ENCODE data around the gene IQGAP2.
A peak's percentile ranks its signal among the peaks of the same experiment; 100 is the strongest.

IQGAP2 gene

GRCh38 chr5:76479281-76479680 lies 76.2 kb downstream of the IQGAP2 start:
- DNase-seq, result no peak

- DNase-seq, result peak; percentile 35 to 61
Observed at GRCh38 chr5:76479973-76480667, 77.0 kb downstream of the IQGAP2 start.

- no peak for DNase-seq
Observed at GRCh38 chr5:76482984-76483383, 79.9 kb downstream of the IQGAP2 start.

DNA sequence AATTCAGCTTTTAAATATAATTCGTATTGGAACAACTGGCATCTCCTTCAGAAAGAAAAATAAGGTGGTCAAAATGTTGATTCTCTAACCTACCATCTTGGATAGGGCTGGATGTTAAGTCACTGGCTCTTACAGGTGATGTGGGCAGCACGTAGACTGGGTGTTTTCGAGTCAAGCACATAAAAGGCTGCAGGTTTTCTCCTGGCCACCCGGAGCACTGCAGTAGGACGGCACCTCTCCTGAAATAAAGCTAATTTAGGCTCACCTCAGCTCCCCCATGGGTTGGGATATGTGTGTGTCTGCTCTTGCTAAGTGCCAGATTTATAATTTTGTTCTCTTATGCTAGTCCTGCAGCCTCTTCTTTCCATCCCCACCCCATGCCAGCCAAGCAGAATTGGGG lies 80.3 kb downstream of the IQGAP2 start:
- no peak for DNase-seq

- DNase-seq, result no peak
Observed at GRCh38 chr5:76483881-76484280, 80.8 kb downstream of the IQGAP2 start.

DNA sequence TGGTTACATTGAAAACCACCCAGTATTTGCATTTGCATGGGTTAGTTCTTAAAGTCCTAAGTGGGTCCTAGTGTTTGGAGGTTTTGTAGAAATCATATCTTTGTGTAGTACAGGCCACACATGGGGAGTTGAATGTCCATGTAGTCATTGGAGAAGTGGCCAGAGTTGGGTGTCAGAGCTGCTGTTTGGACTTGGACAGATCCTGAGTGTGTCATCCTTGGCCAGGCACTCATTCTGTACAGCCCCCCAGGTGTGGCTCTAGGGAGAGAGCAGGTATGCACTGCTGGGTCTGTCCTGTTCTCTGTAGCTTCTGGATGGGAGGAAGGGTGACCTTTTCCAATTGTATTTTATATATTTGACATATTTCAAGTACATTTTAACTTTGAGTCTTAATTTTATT lies 82.4 kb downstream of the IQGAP2 start:
- DNase-seq, result no peak

GRCh38 chr5:76487386-76487785 lies 84.3 kb downstream of the IQGAP2 start:
- DNase-seq, result no peak

DNA sequence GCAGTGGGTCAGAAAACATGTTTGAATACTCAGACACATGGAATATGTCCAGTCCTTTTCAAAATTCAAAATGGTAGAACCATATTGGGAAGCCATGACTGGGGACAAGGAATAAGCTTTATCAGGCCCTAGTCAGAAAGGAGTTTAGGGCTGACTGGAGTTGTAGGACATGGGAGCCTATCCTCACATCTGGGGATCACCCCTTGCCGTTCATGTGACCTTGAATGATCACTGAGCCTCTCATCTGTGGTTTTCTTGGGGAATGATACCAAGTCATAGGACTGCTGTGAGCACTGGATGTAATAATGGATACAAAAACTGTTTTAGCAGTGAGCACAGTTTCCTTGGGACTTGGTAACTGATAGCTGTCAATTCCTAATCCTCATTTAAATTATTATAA lies 84.7 kb downstream of the IQGAP2 start:
- DNase-seq, result no peak

- no peak for DNase-seq
Observed at GRCh38 chr5:76488969-76489368, 85.9 kb downstream of the IQGAP2 start.

DNA sequence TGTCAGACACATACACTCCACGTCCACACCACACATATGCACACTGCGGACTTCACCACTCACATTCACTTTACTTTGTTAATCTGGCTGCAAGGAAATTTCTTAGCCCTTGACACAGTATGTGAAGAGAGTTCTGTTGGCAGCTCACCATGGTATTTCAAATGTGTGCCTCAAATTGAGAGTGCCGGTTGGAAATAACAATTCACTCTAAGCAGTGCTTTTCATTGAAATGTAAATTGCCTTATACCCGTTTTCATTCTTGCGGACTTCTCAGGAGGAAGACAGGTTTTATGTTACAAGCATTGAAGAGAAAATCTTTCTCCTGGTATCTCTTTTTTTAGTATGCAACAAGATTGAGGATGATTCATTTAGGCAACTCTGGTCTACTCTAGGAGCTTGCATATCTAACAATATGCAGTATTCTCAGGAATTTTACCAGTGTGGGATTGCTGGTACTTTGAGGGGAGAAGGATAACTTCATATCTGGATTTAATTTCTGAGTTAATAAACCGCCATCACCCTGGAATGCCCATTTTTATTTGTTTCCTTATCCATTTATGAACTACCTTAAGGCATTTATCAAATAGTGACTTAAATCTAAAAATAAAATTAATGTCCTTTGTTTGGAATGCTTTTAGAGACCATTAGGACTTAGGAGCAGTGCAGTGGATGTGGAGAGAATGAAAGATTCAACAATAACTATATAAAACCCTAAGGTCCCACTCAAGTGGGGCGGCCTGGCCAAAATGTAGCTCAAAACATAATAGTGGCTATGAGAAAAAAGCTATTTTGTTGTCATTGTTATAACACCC lies 87.0 kb downstream of the IQGAP2 start:
- DNase-seq, result no peak

DNA sequence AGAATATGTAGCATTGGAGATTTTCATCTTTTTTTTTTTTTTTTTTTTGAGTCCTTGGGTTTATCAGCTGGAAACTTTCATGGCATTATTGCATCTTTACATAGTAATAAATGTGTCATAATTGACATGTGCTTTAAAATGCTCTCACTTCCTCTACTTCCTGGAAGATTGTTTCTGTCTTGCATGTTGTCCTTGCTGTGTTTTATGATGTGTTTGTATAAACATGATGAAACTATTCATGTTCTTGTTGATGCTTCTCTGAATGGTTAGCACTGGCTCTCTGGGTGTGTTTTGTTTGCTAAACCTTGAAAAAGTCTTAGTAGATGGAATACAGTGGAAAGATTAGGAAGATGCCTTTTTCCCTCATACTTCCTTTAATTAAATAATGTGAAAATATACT lies 87.9 kb downstream of the IQGAP2 start:
- no peak for DNase-seq

DNA sequence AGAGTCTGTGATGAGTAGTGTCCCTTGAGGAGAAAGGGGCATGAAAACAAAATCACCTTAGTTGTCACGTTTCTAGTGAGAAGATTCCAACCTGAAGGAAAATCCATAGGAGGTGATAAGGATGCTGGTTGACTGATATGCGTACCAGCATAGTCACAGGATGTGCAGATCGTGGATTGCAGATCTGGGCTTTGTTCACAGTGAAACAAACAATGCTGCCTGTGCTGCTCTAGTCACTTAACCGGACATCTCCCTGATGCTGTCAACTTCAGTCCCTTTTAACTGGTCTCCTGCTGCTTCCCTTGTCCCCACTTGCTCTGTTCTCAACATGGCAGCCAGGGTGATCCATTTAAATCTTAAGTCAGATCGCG lies 89.7 kb downstream of the IQGAP2 start:
- DNase-seq, result no peak

DNA sequence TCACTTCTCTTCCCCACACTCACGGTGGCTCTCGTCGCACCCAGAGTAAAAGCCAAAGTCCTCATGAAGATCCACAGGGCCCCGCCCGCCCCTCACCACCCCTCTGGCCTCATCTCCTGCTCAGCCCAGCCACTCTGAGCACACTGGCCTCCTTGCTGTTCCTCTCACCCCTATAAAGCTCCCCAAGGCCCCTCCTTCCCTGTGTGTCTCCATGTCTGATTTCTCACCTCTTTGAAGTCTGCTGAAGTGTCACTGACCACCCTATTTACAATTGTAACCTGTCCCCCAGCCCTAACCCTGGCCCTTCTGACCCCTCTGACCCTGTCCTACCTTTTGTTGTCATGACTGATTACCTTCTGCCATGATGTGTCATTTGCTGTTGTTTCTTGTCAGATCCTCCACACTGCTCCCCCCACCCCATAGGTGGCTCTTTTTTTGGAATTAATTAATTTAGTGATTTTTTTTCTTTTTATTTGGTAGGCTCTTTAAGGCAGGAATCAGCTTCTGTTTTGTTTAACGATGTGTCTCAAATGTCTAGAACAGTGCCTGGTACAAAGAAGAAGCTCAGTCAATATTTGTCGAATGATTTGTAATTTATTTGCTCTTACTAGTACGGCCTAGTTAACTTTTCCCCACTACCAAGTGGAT lies 90.2 kb downstream of the IQGAP2 start:
- no peak for DNase-seq

DNA sequence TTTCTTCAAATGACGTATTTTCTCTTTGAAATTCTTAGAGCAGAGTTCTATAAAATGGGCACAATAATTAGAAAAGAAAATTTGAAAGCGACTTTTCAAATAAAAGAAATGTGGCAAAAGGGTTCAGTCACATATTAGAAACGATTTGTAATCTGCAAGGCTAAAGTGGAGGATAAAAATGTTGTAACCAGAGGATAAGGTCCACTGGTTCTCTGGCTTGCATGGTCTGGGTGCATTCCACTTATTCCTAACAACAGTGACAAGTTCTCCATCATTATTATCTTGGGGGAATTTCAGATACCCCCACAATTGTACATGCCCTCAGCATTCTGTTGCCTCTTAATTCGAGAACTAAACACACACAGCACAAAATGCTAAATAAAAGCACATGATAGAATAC lies 91.1 kb downstream of the IQGAP2 start:
- no peak for DNase-seq

DNA sequence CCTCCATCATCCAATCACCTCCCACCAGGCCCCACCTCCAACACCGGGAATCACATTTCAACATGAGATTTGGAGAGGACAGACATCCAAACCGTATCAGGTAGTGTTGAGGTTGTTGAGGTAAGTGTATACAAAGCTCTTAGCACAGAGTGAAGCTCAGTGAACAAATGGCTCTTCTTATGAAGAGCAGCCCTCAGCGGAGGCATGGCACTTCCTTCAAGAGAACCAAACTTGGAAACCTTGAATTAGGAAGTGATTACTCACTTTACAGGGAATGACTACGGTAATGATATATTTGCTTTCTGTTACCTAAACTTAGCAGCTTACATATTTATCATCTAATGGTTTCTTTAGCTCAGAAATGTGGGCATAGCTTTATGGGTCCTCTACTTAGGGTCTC lies 92.8 kb downstream of the IQGAP2 start:
- DNase-seq, result no peak

DNA sequence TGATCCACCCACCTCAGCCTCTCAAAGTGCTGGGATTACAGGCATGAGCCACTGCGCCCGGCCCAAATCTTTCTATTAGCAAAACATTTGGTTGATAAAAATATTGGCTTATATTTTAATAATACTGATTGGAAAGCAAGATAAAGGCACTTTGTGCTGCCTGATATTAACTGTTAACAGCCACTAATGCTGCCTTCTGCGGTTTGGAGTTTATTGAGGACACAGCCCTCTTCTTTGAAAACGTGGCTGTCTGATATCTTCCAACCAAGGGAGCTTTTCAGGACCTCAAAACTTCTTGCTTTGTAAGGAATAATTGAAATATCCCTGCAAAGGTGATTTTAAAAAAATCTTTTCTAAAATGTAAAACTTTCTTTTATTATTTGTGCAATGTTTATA lies 94.0 kb downstream of the IQGAP2 start:
- no peak for DNase-seq

DNA sequence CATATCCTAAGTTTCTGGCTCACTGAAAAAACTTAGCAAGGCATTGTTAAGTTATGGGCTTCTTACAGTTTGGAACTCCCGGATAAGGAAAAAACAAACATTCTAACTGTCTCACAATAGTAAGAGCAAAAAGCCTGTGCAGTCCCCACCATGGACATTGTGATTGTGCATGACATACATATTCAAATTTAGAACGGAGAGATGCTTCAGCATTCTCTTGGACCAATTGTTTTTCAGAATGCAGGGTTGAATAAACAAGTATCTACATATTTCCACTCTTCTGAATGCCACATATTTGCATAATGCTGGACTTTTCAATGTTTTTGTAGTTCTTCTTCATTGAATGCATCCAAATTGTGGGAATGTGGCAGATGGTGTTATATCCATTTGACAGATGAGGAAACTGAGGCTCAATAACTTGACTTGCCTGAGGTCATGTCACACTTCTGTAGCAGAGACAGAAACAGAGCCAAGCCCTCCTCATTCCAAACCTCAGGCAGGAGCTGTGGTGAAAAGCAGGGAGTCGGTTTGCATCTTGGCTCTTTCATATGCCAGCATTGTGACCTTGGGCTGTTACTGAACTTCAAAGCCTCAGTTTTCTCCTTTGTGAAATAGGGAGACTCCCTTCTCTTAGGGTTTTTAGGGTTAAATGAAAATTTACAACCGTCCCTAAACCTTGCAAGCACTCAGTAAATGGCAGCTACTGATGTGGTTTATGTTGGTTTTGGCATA lies 95.1 kb downstream of the IQGAP2 start:
- DNase-seq, result no peak

DNA sequence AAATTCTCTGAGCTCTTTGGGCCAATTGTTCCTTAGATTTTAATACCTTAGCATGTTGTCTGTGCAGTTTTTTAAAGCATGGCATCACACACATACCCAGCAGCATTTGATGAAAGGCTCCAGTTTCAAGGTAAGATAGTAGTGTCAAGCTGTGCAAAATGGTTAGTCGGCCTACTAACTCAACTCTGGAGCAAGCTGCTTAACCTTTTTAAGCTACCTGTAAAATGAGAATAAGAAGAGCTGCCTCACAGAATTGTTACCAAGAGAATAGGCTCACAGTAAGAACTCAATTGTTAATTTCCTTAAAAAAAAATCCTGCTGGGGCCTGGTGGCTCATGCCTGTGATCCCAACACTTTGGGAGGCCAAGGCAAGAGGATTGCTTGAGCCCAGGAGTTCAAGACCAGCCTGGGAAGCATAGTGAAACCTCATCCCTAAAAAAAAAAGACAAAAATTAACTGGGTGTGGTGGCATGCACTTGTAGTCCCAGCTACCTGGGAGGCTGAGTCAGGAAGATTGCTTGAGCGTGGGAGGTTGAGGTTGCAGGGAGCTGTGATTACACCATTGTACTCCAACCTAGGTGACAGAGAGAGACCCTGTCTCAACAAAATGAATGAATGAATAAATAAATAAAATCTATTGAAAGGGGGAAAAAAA lies 96.5 kb downstream of the IQGAP2 start:
- no peak for DNase-seq

GRCh38 chr5:76500633-76501393 lies 97.7 kb downstream of the IQGAP2 start:
- DNase-seq, result no peak

DNA sequence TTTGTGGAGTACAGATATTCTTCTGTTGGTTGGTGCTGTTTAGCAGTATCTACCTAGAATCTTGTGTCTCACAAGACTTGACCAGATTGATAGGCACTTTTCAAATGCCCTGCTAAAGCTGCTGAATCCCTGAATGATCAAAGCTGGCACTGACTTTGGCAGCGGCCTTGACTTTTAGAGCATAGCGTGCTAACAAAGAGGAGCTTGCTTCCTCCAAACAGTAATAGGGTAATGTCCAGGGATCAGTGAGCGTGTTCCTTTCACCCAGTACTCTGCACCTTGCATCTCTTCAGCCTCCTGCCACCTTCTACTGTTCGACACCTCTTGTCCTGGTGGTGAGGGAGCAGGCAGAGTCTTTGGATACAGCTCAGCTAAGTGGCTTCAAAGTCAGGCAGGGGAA lies 100.8 kb downstream of the IQGAP2 start:
- no peak for DNase-seq

DNA sequence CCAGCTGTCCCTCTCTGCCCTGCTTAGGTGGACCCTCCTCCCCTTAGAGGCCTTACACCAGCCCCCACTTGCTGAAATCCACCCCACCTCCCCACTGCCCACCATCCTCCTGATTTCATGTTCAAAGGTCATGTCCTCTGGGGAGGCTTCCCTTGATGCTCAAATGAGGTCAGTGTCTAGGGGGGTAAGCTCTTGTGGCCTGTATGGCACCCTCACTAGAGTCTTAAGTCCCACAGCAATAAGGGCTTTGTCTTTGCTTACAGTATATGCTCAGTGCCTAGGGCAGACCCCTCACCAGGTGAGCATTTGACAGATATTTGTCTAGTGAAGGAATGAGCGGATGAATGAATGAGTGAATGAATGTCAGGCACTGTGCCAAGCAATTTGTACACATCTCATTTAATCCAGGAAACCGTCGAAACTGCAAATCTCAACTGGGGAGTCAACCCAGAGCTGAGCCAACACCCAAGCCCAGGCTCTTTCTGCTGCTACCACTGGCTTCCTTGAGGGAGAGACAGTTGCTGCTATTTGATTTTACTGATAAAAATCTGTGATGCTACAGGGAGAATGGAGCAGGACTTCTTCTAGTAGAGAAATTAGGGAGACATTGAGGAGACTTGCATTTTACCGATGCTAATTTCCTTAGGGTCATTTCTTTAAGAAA lies 101.9 kb downstream of the IQGAP2 start:
- DNase-seq, result no peak

GRCh38 chr5:76513476-76513875 lies 110.4 kb downstream of the IQGAP2 start:
- DNase-seq, result no peak

All from Kasumi-1 (cell line).